Bronchial epithelial cell (primary cell): Measurements from ENCODE around the gene PSTPIP1. TPM values are rescaled to one million over a fixed set of nuclear protein-coding genes. Genes with fewer than 3 reads are reported as not detected.

Experiments
- DNase-seq: peaks from one replicate; pipeline ENCODE4 v3.0.0-alpha.2; 2010; ENCODE audit warnings: low read depth
- FAIRE-seq: peaks from 2 replicates; lab custom pipeline; 2011; peaks lifted over from hg19 to GRCh38; lab: Jason Lieb, UNC
- H3K27me3 ChIP-seq: 2 replicates; pipeline ENCODE4 v1.5.1; 2011; ENCODE audit warnings: low read length; ENCODE audit not compliant: control insufficient read depth, insufficient read depth
- H3K36me3 ChIP-seq: 2 replicates; pipeline ENCODE4 v1.5.1; 2011; ENCODE audit warnings: low read length; ENCODE audit not compliant: control insufficient read depth, insufficient read depth
- H3K4me3 ChIP-seq: 2 replicates; pipeline ENCODE4 v1.5.1; 2011; ENCODE audit warnings: mild to moderate bottlenecking, low read depth, low read length, control low read depth
- CTCF ChIP-seq: IDR thresholded peaks from 2 replicates; pipeline ENCODE4 v1.5.1; 2011; ENCODE audit warnings: mild to moderate bottlenecking, moderate library complexity, low read length, control low read depth, inconsistent platforms; ENCODE audit not compliant: insufficient read depth, severe bottlenecking
- total RNA-seq: library from RNA; depleted of rRNA; stranded (reverse); fragments of >200 nt; gene quantifications from 2 replicates; pipeline ENCODE4 v1.2.1, GENCODE V29; 2014

The PSTPIP1 gene
- total RNA-seq, 1 donor from 2014 or later: not detected

DNA sequence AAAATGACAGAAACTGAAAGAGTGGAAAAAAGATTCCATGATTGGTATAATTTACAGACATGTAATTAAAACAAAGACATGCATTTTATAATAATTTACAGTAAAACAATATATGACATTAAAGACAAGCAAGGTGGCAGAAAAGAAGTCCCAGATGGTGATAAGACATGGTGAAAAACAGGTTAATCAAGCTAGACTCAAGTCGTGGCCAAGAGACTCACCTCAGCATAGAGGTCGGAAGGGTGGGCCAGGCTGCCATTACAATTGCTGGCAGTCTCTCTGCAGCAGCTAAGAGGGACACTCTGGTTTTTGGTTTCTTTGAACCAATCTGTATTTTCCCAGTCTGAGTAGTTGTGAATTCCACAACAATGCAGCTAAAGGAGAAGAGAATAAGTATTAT is 57.6 kb downstream of the PSTPIP1 start:
- DNase-seq (no peak), FAIRE-seq (no peak)
- no peaks in the 10 kb centered on the region for H3K36me3 ChIP-seq
- TF ChIP-seq CTCF: no peak
- no peaks in the 10 kb centered on the region for H3K27me3 ChIP-seq
- no peak overlapping the region for H3K4me3 ChIP-seq

DNA sequence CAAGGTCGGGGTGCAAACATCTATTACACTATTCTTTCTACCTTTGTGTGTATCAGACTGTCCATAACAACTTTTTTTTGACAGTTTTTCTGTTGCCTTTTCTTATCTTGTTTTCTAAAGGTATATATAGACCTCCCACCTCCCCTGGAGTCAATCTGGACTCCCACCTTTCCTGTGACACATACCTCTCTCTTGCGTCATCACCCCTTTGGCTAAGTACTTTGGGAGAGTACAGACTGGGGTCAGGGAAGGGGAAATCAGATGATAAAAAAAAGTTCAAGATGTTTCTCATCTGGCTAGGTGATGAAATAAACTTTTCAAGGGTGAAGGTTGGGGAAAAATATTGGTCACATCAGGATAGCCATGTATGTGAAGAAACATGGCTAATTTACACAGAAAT is 58.8 kb downstream of the PSTPIP1 start:
- TF ChIP-seq CTCF: no peak
- Histone ChIP-seq H3K27me3 (no peaks in the 10 kb centered on the region), H3K36me3 (no peaks in the 10 kb centered on the region), H3K4me3 (no peak overlapping the region)
- FAIRE-seq (no peak), DNase-seq (peak; percentile 39)

DNA sequence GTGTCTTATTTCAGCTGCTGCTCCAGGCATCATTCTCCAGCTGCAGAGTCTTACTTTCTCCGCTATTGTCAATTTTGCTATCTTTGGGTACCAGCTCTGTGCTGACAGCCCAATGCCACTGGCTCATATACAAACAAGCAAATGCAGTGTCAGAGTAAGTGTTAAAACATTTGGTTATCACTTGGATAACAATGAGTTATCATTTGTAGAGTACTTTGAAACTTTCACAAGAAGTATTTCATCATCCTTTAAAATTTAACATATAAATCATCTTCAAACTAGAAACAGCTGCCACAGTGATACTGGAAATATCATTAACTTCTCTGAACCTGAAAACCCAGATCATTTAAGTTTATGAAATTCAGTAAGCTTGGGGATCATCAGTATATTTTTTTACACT is 62.1 kb downstream of the PSTPIP1 start:
- DNase-seq: no peak
- Histone ChIP-seq H3K36me3 (no peaks in the 10 kb centered on the region), H3K27me3 (no peaks in the 10 kb centered on the region), H3K4me3 (no peak overlapping the region)
- no peak for TF ChIP-seq CTCF
- no peak for FAIRE-seq

GRCh38 chr15:77057685-77058084 is 62.8 kb downstream of the PSTPIP1 start:
- Histone ChIP-seq H3K36me3 (no peaks in the 10 kb centered on the region), H3K27me3 (no peaks in the 10 kb centered on the region), H3K4me3 (no peak overlapping the region)
- no peak for FAIRE-seq
- no peak for TF ChIP-seq CTCF
- DNase-seq: no peak

- no peak for TF ChIP-seq CTCF
- no peak overlapping the region for H3K4me3 ChIP-seq
- DNase-seq: no peak
- no peaks in the 10 kb centered on the region for H3K36me3 ChIP-seq
- no peak for FAIRE-seq
- no peaks in the 10 kb centered on the region for H3K27me3 ChIP-seq
These were observed 63.5 kb downstream of the PSTPIP1 start for GRCh38 chr15:77058468-77058867.

GRCh38 chr15:77059786-77060361 is 64.9 kb downstream of the PSTPIP1 start:
- no peaks in the 10 kb centered on the region for H3K36me3 ChIP-seq
- DNase-seq (no peak), FAIRE-seq (no peak)
- no peaks in the 10 kb centered on the region for H3K27me3 ChIP-seq
- TF ChIP-seq CTCF: no peak
- H3K4me3 ChIP-seq: no peak overlapping the region
